ENCODE measurements around the gene SEZ6L2. TPM values are rescaled to one million over a fixed set of nuclear protein-coding genes. Genes with fewer than 3 reads are reported as not detected.

The SEZ6L2 gene
- total RNA-seq, 2 experiments from 2014 or later: not detected

DNA sequence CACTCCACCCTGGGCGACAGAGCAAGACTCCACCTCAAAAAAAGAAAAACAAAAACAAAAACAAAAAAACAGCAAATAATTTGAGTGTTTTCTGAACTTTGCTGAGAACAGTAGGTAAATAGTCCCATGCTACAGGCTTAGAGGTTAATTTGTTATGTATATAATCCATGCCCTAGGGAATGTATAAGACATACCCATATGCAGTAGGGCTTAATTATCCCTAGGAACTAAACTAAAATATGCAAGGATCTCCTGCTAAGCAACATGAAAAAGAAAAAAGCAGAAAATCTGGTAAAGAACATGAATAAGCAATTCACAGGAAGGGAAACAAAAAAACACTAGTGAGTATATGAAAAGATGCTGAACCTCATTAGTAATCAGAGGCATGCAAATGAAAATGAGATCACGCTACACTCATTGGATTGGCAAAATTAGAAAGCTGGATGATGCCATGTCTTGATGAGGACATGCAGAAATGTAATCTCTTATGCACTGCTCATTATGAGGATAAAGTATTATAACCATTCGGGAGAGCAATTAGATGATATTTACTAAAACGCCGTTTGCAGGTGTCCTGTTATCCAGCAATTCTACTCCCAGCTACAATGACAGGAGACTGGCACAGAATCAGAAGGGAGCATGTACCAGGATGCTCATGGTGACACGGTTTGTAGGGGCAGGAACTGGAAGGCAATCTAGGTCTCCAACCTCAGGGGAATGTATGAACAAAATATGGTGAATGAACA, 21.1 kb upstream of the SEZ6L2 start:
- TF ChIP-seq, protein P1, sequence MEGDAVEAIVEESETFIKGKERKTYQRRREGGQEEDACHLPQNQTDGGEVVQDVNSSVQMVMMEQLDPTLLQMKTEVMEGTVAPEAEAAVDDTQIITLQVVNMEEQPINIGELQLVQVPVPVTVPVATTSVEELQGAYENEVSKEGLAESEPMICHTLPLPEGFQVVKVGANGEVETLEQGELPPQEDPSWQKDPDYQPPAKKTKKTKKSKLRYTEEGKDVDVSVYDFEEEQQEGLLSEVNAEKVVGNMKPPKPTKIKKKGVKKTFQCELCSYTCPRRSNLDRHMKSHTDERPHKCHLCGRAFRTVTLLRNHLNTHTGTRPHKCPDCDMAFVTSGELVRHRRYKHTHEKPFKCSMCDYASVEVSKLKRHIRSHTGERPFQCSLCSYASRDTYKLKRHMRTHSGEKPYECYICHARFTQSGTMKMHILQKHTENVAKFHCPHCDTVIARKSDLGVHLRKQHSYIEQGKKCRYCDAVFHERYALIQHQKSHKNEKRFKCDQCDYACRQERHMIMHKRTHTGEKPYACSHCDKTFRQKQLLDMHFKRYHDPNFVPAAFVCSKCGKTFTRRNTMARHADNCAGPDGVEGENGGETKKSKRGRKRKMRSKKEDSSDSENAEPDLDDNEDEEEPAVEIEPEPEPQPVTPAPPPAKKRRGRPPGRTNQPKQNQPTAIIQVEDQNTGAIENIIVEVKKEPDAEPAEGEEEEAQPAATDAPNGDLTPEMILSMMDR (IDR thresholded peaks at IDR 0.05): no peak
- Mint-ChIP-seq H3K4me3 (no peak overlapping the region), H3K27me3 (no peaks in the 10 kb centered on the region), H3K4me1 (ENCODE audit: low read depth) (peaks cover 31% of the 10 kb centered on the region), H3K9me3 (no peaks in the 10 kb centered on the region), H3K36me3 (ENCODE audit: low read depth) (peaks cover 72% of the 10 kb centered on the region), H3K27ac (no peak overlapping the region)
- no peak for DNase-seq
- intact Hi-C loops (cut with DNase I, micrococcal nuclease): loop anchor here in 1 of 2 experiments (5.0 kb wide), 1 partner anchor 57 kb away; no protein-coding TSS in a partner anchor
- Histone ChIP-seq H3K9me3 (ENCODE audit: control insufficient read depth in 1 of 2, insufficient read depth in 1 of 2, low read length in 2 of 2) (no peaks in the 10 kb centered on the region), H3K36me3 (ENCODE audit: insufficient read depth, low read length) (peaks cover 58% of the 10 kb centered on the region), H3K4me1 (ENCODE audit: insufficient read depth, low read length) (peaks cover 17% of the 10 kb centered on the region), H3K27me3 (ENCODE audit: control insufficient read depth in 1 of 2, insufficient read depth in 2 of 2, low read length in 2 of 2) (no peaks in the 10 kb centered on the region), H3K4me3 (ENCODE audit: low read length) (no peak overlapping the region), H3K27ac (ENCODE audit: low read depth in 1 of 2, low read length in 2 of 2) (no peak overlapping the region)
- ChIA-PET POLR2A (interaction anchor here (1.2 kb wide), 1 partner anchor 218 kb away, joined by 3 read pairs; no protein-coding TSS in a partner anchor), CTCF (no interaction called here)
- ATAC-seq (ENCODE audit: poor library complexity): no peak

DNA sequence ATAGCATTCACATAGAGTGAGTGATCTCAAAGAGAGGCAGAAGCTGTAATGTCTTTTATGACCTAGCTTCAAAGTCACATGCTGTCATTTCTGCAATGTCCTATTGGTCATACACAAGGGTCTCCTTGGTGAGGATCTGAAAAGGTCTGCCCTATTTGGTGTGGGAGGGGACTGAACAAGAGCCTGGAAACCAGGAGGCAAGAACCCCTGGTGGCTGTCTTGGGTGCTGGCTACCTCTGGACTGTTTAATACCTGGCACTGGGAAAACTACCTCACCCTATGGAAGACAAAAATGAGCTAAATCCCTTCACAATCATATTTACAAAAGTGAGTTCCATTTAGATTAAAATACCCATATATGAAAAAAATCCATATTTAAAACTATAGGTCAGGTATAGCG, 17.6 kb upstream of the SEZ6L2 start:
- intact Hi-C loops (cut with DNase I, micrococcal nuclease): no loop called here
- DNase-seq (no peak), ATAC-seq (ENCODE audit: poor library complexity) (no peak)
- Histone ChIP-seq H3K27ac (ENCODE audit: low read depth in 1 of 2, low read length in 2 of 2) (no peak overlapping the region), H3K36me3 (ENCODE audit: insufficient read depth, low read length) (peaks cover 53% of the 10 kb centered on the region), H3K9me3 (ENCODE audit: control insufficient read depth in 1 of 2, insufficient read depth in 1 of 2, low read length in 2 of 2) (no peaks in the 10 kb centered on the region), H3K4me3 (ENCODE audit: low read length) (no peak overlapping the region), H3K27me3 (ENCODE audit: control insufficient read depth in 1 of 2, insufficient read depth in 2 of 2, low read length in 2 of 2) (no peaks in the 10 kb centered on the region), H3K4me1 (ENCODE audit: insufficient read depth, low read length) (no peaks in the 10 kb centered on the region)
- Mint-ChIP-seq H3K4me3 (no peak overlapping the region), H3K4me1 (ENCODE audit: low read depth) (peaks cover 12% of the 10 kb centered on the region), H3K36me3 (ENCODE audit: low read depth) (peaks cover 71% of the 10 kb centered on the region), H3K27ac (no peak overlapping the region), H3K9me3 (no peaks in the 10 kb centered on the region), H3K27me3 (no peaks in the 10 kb centered on the region)
- TF ChIP-seq, protein P1 (IDR thresholded peaks at IDR 0.05): no peak
- ChIA-PET POLR2A (no interaction called here), CTCF (no interaction called here)

DNA sequence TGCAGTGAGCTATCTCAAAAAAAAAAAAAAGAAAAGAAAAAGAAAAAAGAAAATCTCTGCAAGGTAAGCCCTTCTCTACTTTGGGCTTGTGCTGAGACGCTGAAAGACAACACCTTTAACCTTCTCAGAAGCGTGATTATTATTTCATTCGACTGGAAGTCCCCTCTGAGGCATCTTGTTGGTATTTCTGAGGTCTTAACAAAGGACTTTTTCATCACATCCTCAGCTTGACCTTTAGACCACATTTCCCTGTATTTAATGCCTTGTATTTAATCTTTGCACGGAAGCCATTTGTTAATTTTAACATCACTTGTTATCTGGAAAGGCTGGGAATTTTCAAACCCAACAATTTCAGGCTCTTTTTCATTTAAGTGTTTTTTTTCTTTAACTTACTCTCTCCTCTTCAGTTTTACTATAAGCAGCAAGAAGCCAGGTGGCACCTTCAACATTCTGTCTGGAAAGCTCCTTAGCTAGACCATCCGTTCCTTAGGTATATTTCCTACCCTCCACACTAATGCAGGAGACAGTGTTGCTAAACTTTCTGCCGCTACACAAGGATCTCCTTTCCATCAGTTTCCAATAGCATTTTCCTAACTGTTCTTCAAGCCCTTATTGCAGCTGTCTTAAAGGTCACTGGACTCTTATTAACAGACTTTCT, 16.4 kb upstream of the SEZ6L2 start:
- Histone ChIP-seq H3K27me3 (ENCODE audit: control insufficient read depth in 1 of 2, insufficient read depth in 2 of 2, low read length in 2 of 2) (no peaks in the 10 kb centered on the region), H3K36me3 (ENCODE audit: insufficient read depth, low read length) (peaks cover 40% of the 10 kb centered on the region), H3K4me3 (ENCODE audit: low read length) (no peak overlapping the region), H3K9me3 (ENCODE audit: control insufficient read depth in 1 of 2, insufficient read depth in 1 of 2, low read length in 2 of 2) (no peaks in the 10 kb centered on the region), H3K27ac (ENCODE audit: low read depth in 1 of 2, low read length in 2 of 2) (no peak overlapping the region), H3K4me1 (ENCODE audit: insufficient read depth, low read length) (no peaks in the 10 kb centered on the region)
- no peak for ATAC-seq (ENCODE audit: poor library complexity)
- H3K36me3 Mint-ChIP-seq (ENCODE audit: low read depth): peaks cover 62% of the 10 kb centered on the region
- no peaks in the 10 kb centered on the region for H3K27me3 Mint-ChIP-seq
- ChIA-PET POLR2A (interaction anchor here (1.4 kb wide), 1 partner anchor 11 kb away, joined by 3 read pairs; the partner anchor contains the start of gene KCTD13), CTCF (no interaction called here)
- TF ChIP-seq, protein P1 (IDR thresholded peaks at IDR 0.05): no peak
- no peak for DNase-seq
- no peak overlapping the region for H3K4me3 Mint-ChIP-seq
- H3K9me3 Mint-ChIP-seq: no peaks in the 10 kb centered on the region
- H3K4me1 Mint-ChIP-seq (ENCODE audit: low read depth): peaks cover 6% of the 10 kb centered on the region
- intact Hi-C loops (cut with DNase I, micrococcal nuclease): no loop called here
- no peak overlapping the region for H3K27ac Mint-ChIP-seq
